SK-N-SH treated with all-trans-retinoic acid at 6 μM for 48 hours (cell line): ENCODE data around the gene NET1.

Source experiments
- ARNTL ChIP-seq: fragments of 450-650 bp; formaldehyde crosslinking; IDR thresholded peaks from 2 replicates; pipeline ENCODE4 v1.5.0; 2020; ENCODE audit warnings: low read depth, mild to moderate bottlenecking, moderate library complexity, borderline replicate concordance
- BACH2 ChIP-seq: fragments of 250-450 bp; sonication (Bioruptor Pico); IDR thresholded peaks from 2 replicates; pipeline ENCODE4 v1.9.0; 2021; ENCODE audit warnings: mild to moderate bottlenecking, borderline replicate concordance
- CSDC2 ChIP-seq: fragments of 250-450 bp; sonication (Bioruptor Pico); IDR thresholded peaks from 2 replicates; pipeline ENCODE4 v1.5.0; 2020; ENCODE audit warnings: mild to moderate bottlenecking, moderate library complexity
- CSRNP3 ChIP-seq: fragments of 250-450 bp; sonication (Bioruptor Pico); IDR thresholded peaks from 2 replicates; pipeline ENCODE4 v1.5.1; 2021; ENCODE audit warnings: mild to moderate bottlenecking, moderate library complexity
- GLIS3 ChIP-seq: fragments of 250-450 bp; sonication (Bioruptor Pico); IDR thresholded peaks from 2 replicates; pipeline ENCODE4 v1.5.0; 2020; ENCODE audit warnings: mild to moderate bottlenecking, moderate library complexity
- OSR1 ChIP-seq: fragments of 250-450 bp; sonication (Bioruptor Pico); IDR thresholded peaks from 2 replicates; pipeline ENCODE4 v1.8.0; 2022; ENCODE audit warnings: moderate library complexity, mild to moderate bottlenecking, inconsistent platforms
- PPARA ChIP-seq: fragments of 250-450 bp; sonication (Bioruptor Pico); IDR thresholded peaks from 2 replicates; pipeline ENCODE4 v1.5.0; 2020; ENCODE audit warnings: mild to moderate bottlenecking, borderline replicate concordance
- SNAI2 ChIP-seq: fragments of 250-450 bp; sonication (Bioruptor Pico); IDR thresholded peaks from 2 replicates; pipeline ENCODE4 v1.5.0; 2020; ENCODE audit warnings: mild to moderate bottlenecking, moderate library complexity
- TOX ChIP-seq: fragments of 250-450 bp; sonication (Bioruptor Pico); IDR thresholded peaks from 2 replicates; pipeline ENCODE4 v1.8.0; 2021; ENCODE audit warnings: mild to moderate bottlenecking, moderate library complexity, borderline replicate concordance
- ZC3H10 ChIP-seq: fragments of 250-450 bp; sonication (Bioruptor Pico); IDR thresholded peaks from 2 replicates; pipeline ENCODE4 v1.5.1; 2021; ENCODE audit warnings: mild to moderate bottlenecking, moderate library complexity
- ZFP30 ChIP-seq: fragments of 450-650 bp; formaldehyde crosslinking; IDR thresholded peaks from 2 replicates; pipeline ENCODE4 v1.5.0; 2022; ENCODE audit warnings: mild to moderate bottlenecking, moderate library complexity
- ZNF565 ChIP-seq: fragments of 450-650 bp; formaldehyde crosslinking; conservative IDR thresholded peaks from 2 replicates; pipeline ENCODE4 v1.5.0; 2020; ENCODE audit warnings: low read depth, mild to moderate bottlenecking, moderate library complexity
- TF ChIP-seq, protein P1 (sequence below): fragments of 250-450 bp; sonication (Bioruptor Pico); IDR thresholded peaks from 2 replicates; pipeline ENCODE4 v1.8.0; 2020; ENCODE audit warnings: mild to moderate bottlenecking, moderate library complexity, borderline replicate concordance

DNA sequence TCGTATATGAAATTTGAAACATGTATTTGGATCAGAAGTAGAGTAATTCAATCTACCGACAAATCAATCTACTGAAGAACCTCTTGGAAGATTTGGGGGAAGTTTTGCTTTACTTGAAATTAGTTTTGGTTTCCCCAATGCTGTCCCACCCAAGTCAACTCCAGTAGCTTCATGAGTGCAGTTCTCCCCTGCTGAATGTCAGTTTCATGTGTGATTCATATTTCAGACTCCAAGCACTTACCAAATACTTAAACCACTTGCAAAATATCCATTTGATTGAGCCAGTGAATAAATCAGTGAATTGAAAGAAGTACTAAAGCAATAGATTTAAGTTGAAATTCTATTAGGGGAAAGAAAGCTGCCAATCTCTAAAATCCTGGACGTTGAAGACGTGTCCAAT is 77.7 kb downstream of the NET1 start:
- TF ChIP-seq ARNTL (CRISPR knock-in tag) = no peak
- no peak for TF ChIP-seq SNAI2 (CRISPR knock-in tag)
- no peak for TF ChIP-seq BACH2
- TF ChIP-seq ZFP30 (CRISPR knock-in tag) = no peak
- TF ChIP-seq, protein P1, sequence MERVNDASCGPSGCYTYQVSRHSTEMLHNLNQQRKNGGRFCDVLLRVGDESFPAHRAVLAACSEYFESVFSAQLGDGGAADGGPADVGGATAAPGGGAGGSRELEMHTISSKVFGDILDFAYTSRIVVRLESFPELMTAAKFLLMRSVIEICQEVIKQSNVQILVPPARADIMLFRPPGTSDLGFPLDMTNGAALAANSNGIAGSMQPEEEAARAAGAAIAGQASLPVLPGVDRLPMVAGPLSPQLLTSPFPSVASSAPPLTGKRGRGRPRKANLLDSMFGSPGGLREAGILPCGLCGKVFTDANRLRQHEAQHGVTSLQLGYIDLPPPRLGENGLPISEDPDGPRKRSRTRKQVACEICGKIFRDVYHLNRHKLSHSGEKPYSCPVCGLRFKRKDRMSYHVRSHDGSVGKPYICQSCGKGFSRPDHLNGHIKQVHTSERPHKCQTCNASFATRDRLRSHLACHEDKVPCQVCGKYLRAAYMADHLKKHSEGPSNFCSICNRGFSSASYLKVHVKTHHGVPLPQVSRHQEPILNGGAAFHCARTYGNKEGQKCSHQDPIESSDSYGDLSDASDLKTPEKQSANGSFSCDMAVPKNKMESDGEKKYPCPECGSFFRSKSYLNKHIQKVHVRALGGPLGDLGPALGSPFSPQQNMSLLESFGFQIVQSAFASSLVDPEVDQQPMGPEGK (CRISPR knock-in tag) = no peak
- TF ChIP-seq CSDC2 (CRISPR knock-in tag) = no peak
- no peak for TF ChIP-seq OSR1
- TF ChIP-seq PPARA (CRISPR knock-in tag) = no peak
- TF ChIP-seq GLIS3 (CRISPR knock-in tag) = no peak
- TF ChIP-seq CSRNP3 (CRISPR knock-in tag) = no peak
- no peak for TF ChIP-seq TOX (CRISPR knock-in tag)
- TF ChIP-seq ZC3H10 (CRISPR knock-in tag) = no peak
- TF ChIP-seq ZNF565 (CRISPR knock-in tag) = no peak
